GM12872 (cell line): ENCODE measurements around the gene KLK1.

ENCODE experiments used
- TF ChIP-seq, protein P1 (sequence below): IDR thresholded peaks from 3 replicates; pipeline ENCODE4 v1.5.1; 2011; ENCODE audit warnings: low read depth, mild to moderate bottlenecking, low read length, moderate library complexity; ENCODE audit not compliant: insufficient read depth

KLK1 gene

GRCh38 chr19:50792272-50793250 is 31.0 kb downstream of the KLK1 start:
- TF ChIP-seq, protein P1, sequence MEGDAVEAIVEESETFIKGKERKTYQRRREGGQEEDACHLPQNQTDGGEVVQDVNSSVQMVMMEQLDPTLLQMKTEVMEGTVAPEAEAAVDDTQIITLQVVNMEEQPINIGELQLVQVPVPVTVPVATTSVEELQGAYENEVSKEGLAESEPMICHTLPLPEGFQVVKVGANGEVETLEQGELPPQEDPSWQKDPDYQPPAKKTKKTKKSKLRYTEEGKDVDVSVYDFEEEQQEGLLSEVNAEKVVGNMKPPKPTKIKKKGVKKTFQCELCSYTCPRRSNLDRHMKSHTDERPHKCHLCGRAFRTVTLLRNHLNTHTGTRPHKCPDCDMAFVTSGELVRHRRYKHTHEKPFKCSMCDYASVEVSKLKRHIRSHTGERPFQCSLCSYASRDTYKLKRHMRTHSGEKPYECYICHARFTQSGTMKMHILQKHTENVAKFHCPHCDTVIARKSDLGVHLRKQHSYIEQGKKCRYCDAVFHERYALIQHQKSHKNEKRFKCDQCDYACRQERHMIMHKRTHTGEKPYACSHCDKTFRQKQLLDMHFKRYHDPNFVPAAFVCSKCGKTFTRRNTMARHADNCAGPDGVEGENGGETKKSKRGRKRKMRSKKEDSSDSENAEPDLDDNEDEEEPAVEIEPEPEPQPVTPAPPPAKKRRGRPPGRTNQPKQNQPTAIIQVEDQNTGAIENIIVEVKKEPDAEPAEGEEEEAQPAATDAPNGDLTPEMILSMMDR = no peak

- TF ChIP-seq, protein P1 = no peak
These were observed 31.9 kb downstream of the KLK1 start for GRCh38 chr19:50791594-50792271.

DNA sequence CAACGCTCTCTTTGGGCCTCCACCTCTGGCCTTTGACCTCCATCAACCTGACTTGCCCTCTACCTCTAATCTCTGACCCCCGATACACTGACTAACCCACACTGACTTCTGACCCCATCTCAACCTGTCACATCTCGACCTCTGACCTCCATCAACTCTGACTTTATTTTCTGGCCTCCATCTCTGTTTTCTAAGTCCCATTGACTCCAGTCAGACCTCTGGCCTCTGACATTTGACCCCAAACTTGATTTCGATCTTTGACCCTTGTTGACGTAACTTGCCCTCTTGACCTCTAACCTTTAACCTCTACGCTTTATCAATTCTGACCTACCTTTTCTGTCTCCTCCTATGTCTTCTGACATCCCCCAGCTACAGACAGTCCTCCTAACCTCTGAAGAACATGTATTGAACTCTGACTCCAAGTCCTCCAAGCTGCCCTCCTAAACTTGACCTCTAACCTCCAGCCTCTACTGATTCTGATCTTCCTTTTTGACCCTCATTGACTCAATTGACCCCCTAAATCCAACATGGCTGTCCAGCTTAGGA is 32.6 kb downstream of the KLK1 start:
- TF ChIP-seq, protein P1 = no peak

DNA sequence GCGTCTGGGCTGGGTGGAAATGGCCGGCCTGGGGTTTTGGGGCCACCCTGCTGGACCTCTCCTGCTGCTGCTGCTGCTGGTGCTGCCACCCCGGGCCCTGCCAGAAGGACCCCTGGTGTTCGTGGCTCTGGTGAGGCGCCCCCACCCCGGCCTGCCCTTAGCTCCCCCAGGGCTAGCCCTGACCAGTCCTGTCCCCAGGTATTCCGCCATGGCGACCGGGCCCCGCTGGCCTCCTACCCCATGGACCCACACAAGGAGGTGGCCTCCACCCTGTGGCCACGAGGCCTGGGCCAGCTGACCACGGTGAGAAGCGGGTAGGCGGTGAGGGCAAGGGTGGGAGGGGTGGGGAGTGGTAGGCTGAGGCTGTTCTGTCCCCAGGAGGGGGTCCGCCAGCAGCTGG is 33.2 kb downstream of the KLK1 start, which contains the start of gene ACP4:
Gene ACP4 (plus strand): TSS at position 20 of the 400 bp plus-strand sequence. CDS start 0 bp downstream, at position 20.
- TF ChIP-seq, protein P1 = no peak

GRCh38 chr19:50785329-50785728 is 38.3 kb downstream of the KLK1 start:
- TF ChIP-seq, protein P1 = no peak

- TF ChIP-seq, protein P1 = no peak
These were observed 38.9 kb downstream of the KLK1 start for GRCh38 chr19:50784710-50785109.
